GM18870 (cell line): ENCODE data around the gene TRPV4.

Experiments used
- ATAC-seq: cut with Tn5 transposase; IDR thresholded peaks from one replicate; pipeline ENCODE4 v1.9.1; 2021; ENCODE audit warnings: moderate library complexity; ENCODE audit not compliant: unreplicated experiment

The TRPV4 gene

DNA sequence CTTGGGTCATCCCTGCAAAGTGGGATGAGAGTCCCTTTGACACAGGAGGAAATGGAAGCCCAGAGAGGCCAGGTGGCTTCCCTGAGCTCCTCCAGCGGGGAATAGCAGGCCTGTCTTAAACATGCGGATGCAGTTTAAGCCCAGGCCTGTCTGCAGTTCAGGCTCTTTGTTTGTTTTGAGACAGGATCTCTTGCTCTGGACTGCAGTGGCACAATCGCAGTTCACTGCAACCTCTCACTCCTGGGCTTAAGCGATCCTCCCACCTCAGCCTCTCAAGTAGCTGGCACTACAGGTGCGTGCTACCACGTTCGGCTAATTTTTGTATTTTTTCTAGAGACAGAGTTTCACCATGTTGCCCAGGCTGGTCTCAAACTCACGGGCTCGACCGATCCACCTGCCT, 3.5 kb downstream of the TRPV4 start:
- no peak for ATAC-seq

DNA sequence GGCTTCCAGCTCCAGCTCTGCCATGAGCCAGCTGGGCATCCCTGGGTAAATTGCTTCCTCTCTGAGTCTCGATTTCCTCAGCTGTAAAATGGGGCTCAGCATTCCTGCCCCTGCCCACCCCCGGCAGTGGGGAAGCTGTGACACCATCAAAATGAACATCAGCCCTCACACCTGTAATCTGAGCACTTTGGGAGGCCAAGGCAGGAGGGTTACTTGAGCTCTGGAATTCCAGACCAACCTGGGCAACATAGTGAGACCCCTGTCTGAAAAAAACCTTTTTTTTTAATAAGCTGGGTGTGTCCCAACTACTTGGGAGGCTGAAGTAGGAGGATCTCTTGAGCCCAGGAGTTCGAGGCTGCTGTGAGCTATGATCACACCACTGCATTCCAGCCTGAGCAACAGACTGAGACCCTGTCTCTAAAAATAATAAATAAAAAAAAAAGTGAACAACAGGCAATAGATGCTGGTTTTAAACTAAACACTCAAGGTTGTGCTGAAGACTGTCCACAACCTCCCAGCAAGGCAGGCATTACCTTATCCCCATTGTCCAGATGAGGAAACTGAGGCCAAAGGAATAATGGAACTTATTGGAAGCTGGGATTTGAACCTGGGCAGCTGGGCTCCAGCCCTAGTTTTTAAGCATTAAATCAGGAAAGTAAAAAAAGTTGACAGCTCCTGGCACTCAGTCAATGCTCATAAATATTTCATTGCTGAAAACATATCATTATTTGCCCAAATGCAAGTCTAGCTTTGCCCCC, 4.3 kb downstream of the TRPV4 start:
- ATAC-seq: no peak

DNA sequence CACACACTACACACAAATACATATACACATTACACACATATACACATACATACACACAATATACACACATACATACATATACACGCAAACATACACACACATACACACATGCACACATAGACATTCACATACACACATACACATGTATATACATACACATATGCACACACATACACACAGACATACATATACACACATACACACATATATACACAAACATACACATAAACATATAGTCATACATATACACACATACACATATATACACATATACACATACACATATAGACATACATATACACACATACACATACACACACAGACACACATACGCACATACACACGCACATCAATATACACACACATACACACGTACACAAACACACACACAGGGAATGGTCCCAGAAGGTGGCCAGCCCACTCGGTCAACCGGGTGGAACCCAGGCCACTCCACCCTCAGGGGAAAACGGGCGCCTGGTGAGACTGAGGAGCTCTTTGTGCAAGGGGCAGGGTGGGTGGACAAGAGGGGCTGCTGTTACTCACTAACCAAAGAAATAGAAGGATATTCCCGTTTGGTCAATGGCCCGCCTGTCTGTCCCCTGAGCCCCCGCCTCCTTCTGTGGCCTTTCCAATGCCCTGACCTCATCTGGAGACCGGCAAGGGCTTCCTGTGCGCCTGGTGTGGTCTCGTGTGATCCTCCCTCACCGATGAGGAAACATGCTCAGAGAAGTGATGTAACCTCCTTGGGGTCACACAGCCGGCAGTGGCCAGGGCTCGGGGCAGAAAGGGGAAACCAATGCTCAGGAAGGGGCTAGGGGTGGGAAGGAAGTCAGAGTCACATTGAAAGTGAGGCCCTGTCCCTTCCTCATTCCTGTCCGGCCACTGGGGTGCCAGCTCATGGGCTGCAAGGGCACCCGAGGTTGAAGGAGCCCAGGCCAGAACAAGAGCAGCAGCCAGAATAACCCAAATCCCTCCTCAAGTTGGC, 5.3 kb downstream of the TRPV4 start:
- ATAC-seq: no peak

DNA sequence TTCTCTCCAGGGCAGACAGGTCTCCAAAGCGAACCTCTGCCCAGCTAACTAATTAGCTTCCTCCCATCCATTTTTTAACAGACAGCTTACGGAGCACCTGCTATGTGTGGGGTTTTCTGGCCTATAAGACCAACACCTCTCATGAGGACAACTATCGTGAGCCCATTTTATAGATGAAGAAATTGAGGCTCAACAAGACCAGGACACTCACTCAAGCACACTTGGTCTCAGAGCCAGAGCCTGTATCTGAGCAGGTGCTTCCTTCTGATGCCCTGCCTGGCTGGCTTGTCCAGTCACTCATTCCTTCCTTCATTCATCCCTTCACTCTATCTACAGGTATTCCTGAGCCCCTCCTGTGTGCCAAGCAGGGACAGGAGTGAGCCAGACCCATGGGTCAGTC, 6.1 kb downstream of the TRPV4 start:
- ATAC-seq: no peak

DNA sequence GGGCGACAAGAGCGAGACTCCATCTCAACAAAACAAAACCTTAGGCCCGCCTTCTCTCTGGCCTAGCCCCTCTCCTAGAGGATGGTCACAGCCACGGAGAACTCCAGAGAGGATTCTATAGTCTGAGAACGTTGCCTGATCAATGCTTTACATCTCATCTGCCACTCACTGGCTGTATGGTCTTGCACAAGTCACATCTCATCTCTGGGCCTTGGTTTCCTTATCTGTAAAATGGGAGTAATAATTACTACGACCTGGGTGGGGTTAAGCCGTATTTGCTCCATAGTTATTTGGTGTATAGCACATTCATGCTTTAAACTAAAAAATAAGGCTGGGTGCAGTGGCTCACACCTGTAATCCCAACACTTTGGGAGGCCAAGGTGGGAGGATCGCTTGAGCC, 8.5 kb downstream of the TRPV4 start:
- no peak for ATAC-seq

DNA sequence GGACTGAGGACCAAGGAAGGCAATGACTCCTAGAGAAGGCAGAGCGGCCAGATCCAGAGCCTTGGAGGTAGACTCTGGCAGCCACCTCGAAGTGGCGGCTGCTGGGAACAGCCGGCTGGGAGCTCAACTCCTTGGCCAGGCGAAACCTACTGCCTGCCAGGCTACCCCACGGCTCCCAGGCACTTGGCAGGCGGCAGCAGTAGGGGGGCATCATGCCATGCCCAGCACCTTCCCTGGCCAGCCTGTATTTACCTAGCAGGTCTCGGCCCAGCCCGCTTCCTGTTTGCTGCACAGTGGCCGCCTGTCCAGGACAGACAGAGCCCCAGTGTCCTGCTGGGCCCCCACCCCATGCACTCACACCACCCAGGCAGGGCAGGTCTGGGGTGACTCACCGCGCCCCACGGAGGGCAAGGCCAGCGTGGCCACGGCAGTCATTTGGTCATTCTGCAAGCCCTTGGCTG, 10.2 kb downstream of the TRPV4 start:
- ATAC-seq: no peak

DNA sequence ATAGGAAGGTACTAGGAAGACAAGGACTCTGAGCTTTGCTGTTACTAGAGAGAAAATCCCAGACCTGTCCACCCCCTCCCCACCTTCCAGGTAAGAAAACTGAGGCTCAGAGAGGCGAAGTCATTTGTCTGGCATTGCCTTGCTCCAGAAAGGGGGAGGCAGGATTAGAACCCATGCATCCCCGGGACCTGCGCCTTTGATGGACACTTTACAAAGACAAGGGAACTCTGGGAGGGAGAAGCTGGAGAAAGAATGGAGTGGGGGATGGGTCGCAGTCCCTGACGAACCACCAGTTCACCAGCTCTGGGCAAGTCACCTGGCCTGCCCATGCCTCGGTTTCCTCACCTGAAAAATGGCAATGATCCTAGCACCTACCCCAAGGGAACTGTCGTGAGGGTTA, 10.8 kb downstream of the TRPV4 start:
- ATAC-seq: no peak

DNA sequence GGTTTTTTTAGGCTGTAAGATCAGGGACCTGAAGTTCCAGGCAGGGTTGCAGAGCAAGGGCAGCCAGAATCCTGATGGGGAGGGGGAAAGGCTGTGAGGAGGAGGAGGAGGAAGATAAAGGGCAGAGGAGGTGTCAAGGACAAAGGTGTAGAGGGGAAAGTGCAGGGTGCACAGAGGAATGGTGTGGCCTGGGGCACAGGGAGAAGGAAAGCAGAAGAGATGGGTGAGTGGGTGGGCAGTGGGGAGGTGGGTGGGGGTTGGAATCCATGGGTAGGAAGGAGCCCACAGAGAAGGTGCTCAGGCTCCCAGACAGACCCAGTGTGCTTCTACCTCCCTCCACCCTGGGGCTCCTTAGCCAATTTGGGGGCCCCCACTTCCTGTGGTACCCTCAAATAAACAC, 11.2 kb downstream of the TRPV4 start:
- ATAC-seq: no peak

DNA sequence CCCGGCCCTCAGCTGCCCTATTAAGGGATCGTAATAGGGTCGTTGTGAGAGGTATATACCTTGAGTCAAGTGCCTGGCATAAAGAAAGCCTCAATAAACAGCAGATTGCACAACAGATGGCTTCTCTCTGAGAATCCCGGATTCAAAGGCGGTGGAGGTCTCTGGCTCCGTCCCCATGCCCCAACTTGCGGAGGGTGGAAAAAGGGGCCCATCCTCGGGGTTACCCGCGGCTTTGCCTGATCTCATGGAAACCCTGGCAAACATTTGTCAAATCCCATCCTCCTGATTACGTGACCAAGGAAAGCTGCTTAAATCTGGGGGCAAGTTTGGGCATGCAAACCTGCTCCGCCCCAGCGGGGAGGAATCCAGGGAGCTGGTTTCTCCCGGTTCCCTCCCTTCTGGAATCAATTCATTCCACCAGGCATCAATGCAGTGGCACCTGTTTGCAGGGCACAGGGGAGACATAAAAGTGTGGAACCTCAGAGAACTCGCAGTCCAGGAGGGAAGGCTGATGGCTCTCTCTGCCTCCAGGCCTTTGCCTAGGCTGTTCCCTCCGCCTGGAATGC, 12.3 kb downstream of the TRPV4 start:
- no peak for ATAC-seq

DNA sequence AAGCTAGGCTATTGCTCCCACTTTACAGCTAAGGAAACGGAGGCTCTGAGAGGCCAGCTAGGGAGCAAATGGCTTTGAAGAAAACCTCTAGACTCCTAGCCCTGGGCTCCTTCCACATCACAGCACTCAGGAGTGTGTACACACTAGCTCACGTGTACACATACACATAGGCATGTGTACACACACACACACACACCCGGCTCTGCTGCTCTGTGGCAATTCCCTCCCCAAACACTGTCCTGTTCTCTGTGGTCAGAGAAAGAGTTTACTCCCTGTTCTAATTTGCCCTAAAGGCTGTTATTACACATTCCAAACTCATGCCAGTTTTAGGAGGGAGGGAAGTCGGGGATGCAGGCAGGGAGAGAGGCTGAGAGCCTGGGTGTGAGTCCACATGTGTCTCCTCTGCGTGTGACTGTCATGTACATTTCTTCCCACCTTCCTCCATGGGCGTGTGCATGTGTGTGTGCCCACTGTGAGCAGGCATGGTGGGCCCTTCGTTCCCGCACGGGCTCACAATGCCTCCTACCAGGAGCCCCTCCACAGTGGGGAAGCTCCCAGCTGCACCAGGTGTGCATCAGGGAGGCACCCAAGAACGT, 14.2 kb downstream of the TRPV4 start:
- no peak for ATAC-seq

DNA sequence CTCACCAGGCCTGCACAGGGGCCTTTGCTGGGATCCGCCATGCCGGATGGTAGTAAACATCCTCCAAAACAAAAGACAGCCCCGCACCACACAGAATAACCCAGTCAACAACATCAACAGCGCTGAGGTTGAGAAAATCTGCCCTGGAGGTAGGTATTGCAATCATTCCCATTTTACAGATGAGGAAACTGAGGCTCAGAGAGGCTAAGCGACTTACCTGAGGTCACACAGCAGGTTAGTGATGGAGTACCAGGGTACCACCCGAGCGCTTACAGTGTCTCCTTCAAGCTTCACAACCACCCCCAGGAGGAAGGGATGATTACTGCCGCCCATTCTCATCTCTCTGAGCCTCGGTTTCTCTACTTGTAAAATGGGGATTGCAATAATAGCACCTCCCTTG, 14.9 kb downstream of the TRPV4 start:
- ATAC-seq: no peak

DNA sequence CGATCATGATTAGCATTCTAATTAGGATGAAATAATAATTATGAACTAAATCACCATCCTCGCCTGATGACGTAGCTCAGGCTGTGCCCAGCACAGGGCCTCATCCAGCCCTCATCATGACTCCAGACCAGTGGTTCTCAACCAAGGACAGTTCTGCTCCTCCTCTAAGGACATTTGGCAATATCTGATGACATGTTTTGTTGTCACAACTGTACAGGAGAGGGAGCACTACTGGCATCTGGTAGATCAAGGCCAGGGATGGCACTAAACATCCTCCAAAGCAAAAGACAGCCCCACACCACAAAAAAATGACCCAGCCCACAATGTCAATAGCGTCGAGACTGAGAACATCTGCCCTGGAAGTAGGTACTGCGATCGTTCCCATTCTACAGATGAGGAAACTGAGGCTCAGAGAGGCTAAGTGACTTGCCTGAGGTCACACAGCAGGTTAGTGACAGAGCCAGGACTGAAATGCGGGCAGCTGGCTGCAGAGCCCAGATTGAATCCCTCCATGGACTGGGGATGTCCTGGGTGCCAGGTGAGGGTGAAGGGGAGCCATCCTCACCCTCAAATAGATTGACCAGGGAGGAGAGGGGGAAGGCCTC, 15.5 kb downstream of the TRPV4 start:
- ATAC-seq: no peak

DNA sequence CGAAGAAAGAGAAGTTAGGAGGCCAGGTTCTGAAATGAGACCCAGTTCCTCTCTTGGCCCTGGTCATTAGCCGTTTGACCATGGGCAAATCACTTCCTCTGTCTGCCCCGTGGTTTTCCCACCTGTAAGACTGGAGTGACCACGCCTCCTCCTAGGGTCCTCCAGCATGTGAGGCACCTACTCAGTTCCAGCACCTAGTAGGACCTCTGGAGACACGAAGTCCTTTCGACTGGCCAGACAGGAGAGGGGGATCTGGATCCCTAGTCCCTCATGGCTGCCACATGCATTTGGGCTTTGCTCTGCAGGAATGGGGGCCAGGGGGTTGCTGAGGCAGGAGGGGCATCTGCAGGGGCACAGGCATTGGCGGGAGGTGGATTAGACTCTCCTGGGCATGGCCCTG, 16.3 kb downstream of the TRPV4 start:
- no peak for ATAC-seq

DNA sequence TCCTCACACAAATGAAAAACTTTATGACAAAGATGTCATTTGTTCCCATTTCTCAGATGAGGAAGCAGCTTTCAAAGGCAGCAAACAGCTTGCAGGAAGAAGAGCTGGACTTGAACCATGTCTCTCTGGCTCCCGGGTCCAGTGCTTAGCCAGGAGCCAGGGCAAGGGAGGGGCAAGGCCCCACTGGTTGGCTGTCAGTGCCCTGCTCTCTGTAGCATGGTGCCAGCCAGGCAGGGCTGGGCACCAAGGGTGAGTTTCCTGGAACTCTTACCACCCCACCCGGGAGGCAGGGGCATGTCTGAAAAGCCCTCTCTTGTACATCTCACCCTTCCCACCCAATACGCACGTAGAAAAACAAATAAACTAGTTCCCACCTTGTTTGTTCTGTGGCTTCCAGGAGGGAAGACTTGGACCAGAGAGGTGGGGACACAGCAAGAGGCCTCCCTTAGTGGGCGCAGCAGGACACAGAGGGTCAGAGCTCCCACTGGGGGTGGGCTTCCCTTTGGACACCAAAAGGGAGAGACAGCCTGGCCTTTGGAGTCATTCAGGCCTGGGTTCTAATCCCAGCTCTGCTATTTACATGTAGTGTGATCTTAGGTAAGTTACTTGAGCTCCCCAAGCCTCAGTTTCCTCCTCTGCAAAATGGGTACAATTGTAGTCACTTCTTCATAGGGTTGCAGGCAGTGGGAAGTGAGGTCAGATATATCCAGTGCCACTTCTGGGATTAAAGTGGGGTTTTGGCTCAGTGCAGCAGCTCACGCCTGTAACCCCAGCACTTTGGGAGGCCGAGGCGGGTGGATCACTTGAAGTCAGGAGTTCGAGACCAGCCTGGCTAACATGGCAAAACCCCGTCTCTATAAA, 17.2 kb downstream of the TRPV4 start:
- no peak for ATAC-seq

DNA sequence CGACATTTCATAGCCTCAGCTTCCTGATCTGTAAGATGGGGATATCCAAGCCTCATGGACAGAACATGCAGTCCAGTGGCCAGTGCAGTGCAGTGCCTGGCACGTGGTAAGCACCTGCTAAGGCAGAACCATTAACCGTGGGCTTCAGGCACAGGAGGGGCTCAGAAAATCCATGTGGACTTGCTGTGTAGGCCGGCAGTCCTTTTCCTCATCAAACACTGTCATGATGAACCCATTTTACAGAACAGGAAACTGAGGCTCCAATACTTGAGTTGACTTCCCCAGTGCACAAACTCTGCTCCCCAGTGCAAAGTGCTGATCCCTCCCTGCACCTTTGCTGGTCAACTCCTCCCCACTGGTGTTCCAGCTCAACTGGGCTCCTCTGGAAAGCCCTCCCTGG, 18.0 kb downstream of the TRPV4 start:
- ATAC-seq: no peak

DNA sequence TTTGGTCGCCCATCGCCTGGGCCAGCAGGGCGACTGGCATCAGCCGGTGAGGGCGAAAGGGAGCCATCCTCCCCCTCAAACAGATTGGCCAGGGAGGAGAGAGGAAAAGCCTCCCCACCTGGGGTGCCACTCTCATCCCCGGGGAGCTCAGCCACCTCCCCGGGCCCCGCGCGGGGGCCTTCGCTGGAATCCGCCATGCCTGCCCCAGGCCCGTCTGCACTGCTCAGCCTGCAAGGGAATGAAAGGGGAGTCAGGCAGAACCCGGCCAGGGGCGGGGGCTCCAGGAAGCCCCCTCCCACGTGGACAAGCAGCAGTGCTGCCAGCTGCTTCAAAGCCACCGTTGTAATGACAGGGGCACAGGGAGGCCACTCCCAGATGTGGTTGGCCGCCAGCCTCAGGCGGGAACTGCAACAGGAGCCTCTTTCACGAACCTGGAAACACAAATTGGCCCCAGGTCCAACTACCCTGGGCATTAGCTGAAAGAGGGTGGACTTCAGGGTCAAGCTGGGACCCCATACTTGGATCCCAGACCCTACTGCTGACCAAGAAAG, 18.5 kb downstream of the TRPV4 start:
- no peak for ATAC-seq

DNA sequence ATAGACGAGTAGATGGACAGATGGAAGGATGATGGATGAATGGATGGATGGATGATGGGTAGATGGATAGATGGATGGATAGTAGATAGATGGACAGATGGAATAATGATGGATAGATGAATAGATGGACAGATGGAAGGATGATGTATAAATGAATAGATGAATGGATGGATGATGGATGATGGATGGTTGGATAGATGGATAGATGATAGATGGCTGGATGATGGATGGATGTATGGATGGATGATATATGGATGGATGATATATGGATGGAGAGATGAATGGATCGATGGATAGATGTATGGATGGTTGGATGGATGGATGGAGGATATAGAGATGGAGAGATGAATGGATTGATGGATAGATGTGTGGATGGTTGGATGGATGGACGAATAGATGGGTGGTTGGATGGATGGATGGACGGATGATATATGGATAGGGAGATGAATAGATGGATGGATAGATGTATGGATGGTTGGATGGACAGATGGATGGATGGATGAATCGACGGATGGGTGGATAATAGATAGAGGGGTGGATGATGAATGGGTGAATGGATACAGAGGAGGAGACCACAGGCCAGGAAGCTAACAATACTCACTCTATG, 19.3 kb downstream of the TRPV4 start:
- ATAC-seq: no peak

DNA sequence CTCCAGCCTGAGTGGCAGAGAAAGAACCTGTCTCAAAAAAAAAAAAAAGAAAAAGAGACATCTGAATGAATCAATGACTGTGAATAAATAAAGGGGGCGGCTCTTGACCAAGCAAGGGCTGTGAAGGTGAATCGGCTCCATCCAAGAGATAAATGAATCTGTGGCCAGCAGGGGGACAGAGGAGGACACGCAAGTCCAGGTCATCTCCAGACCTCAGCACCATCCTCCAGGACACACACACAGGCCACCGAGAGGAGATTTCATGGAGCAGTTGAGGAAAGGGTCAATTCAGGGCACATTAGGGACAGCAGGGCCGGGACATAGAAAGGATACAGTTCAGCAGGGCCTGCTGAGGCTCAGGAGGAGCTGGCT, 21.6 kb downstream of the TRPV4 start:
- no peak for ATAC-seq

DNA sequence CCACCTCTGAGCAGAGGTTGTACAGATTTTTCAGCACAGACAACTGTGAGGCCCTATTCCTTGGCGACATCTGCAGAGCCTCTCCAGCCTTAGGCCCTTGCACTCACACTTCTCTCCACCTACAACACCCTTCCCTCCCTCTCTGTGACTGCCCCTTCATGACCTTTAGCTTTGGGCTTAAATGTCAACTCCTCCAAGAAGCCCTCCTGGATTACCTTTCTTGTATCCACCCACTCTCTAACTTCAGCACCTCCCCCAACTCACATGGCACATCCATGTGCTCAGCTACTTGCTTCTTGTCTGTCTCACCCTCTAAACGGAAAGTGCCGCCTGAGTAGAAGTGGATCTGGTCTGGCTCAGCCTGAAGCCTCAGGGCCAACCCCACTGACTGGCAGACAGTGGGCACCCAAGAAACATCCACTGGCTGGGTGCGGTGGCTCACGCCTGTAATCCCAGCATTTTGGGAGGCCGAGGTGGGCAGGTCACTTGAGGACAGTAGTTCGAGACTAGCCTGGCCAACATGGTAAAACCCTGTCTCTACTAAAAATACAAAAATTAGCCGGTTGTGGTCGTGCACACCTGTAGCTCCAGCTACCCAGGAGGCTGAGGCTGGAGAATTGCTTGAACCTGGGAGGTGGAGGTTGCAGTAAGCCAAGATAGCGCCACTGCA, 22.1 kb downstream of the TRPV4 start:
- ATAC-seq: no peak
